GM23338 (cell line): Measurements from ENCODE around the gene CGNL1. TPM values are rescaled to one million over a fixed set of nuclear protein-coding genes. Genes with fewer than 3 reads are reported as not detected.

Source experiments
- ATAC-seq: fragments of 200-7000 bp; cut with Tn5 transposase; 3 replicates; pipeline ENCODE4 v1.9.1; 2020
- DNase-seq: peaks from one replicate; pipeline ENCODE4 v3.0.0-alpha.2; 2015; ENCODE audit warnings: low spot score
- H2AFZ ChIP-seq: fragments of 200-600 bp; sonication (generic); 2 replicates; pipeline ENCODE4 v1.8.0; 2016; ENCODE audit warnings: antibody characterized with exemption, mild to moderate bottlenecking, moderate library complexity
- H3F3A ChIP-seq: fragments of 200-600 bp; sonication (generic); replicated peaks from 2 replicates; pipeline ENCODE4 v1.8.0; 2017; ENCODE audit warnings: antibody characterized with exemption, mixed run types, low read depth
- H3K27ac ChIP-seq: fragments of 200-600 bp; sonication (generic); 2 replicates; pipeline ENCODE4 v1.6.1; 2016; ENCODE audit warnings: low read depth
- H3K27me3 ChIP-seq: fragments of 200-600 bp; sonication (generic); 2 replicates; pipeline ENCODE4 v1.8.0; 2016; ENCODE audit warnings: mild to moderate bottlenecking, mixed run types, moderate library complexity; ENCODE audit not compliant: insufficient read depth
- H3K36me3 ChIP-seq: fragments of 200-600 bp; sonication (generic); 2 replicates; pipeline ENCODE4 v1.8.0; 2016; ENCODE audit warnings: mild to moderate bottlenecking; ENCODE audit not compliant: insufficient read depth
- H3K4me1 ChIP-seq: fragments of 200-600 bp; sonication (generic); 2 replicates; pipeline ENCODE4 v1.8.0; 2016; ENCODE audit warnings: mild to moderate bottlenecking, moderate library complexity; ENCODE audit not compliant: insufficient read depth
- H3K4me2 ChIP-seq: fragments of 200-600 bp; sonication (generic); 2 replicates; pipeline ENCODE4 v1.7.1; 2017; ENCODE audit warnings: mixed run types
- H3K4me3 ChIP-seq: fragments of 200-600 bp; sonication (generic); 2 replicates; pipeline ENCODE4 v1.6.1; 2016; ENCODE audit warnings: mixed run types
- H3K79me2 ChIP-seq: fragments of 200-600 bp; sonication (generic); replicated peaks from 2 replicates; pipeline ENCODE4 v1.8.0; 2017; ENCODE audit warnings: mild to moderate bottlenecking; ENCODE audit not compliant: insufficient read depth
- H3K9me2 ChIP-seq: fragments of 200-600 bp; sonication (generic); 2 replicates; pipeline ENCODE4 v1.8.0; 2017; ENCODE audit not compliant: insufficient read depth
- H4K20me1 ChIP-seq: fragments of 200-600 bp; sonication (generic); replicated peaks from 2 replicates; pipeline ENCODE4 v1.8.0; 2017; ENCODE audit warnings: mild to moderate bottlenecking; ENCODE audit not compliant: insufficient read depth
- H3K27ac Mint-ChIP-seq: 2 replicates; pipeline ENCODE4 v1.8.0; 2020; ENCODE audit warnings: inconsistent platforms, mild to moderate bottlenecking, moderate library complexity, mixed read lengths
- H3K27me3 Mint-ChIP-seq: 3 replicates; pipeline ENCODE4 v1.8.0; 2022; ENCODE audit warnings: low read depth, mild to moderate bottlenecking, moderate library complexity, mixed read lengths, inconsistent platforms; ENCODE audit not compliant: insufficient read depth, poor library complexity
- H3K36me3 Mint-ChIP-seq: 3 replicates; pipeline ENCODE4 v1.8.0; 2021; ENCODE audit warnings: low read depth, mild to moderate bottlenecking, inconsistent platforms, moderate library complexity, mixed read lengths
- H3K4me1 Mint-ChIP-seq: 3 replicates; pipeline ENCODE4 v1.8.0; 2020; ENCODE audit warnings: mild to moderate bottlenecking, inconsistent platforms, mixed read lengths
- H3K4me3 Mint-ChIP-seq: 3 replicates; pipeline ENCODE4 v1.8.0; 2021; ENCODE audit warnings: moderate library complexity, mild to moderate bottlenecking, inconsistent platforms, mixed read lengths
- H3K9me3 Mint-ChIP-seq: 3 replicates; pipeline ENCODE4 v1.8.0; 2020; ENCODE audit warnings: moderate library complexity, mild to moderate bottlenecking, inconsistent platforms, mixed read lengths
- CREB1 ChIP-seq: fragments of 250-450 bp; sonication (Bioruptor Pico); IDR thresholded peaks from 2 replicates; pipeline ENCODE4 v1.5.0; 2020; ENCODE audit warnings: low read depth, mild to moderate bottlenecking, moderate library complexity
- EZH2 ChIP-seq: fragments of 200-600 bp; sonication (generic); IDR thresholded peaks from one replicate; pipeline ENCODE4 v1.8.0; 2017; ENCODE audit warnings: antibody characterized with exemption, mild to moderate bottlenecking, low read depth; ENCODE audit not compliant: unreplicated experiment
- EZH2phosphoT487 ChIP-seq: fragments of 200-600 bp; sonication (generic); IDR thresholded peaks from one replicate; pipeline ENCODE4 v1.8.1; 2018; ENCODE audit warnings: antibody characterized with exemption; ENCODE audit not compliant: unreplicated experiment
- NANOG ChIP-seq: IDR thresholded peaks from 2 replicates; pipeline ENCODE4 v1.6.1; 2016; ENCODE audit warnings: antibody characterized with exemption, borderline replicate concordance
- POLR2AphosphoS5 ChIP-seq: IDR thresholded peaks from 2 replicates; pipeline ENCODE4 v1.6.1; 2016; ENCODE audit warnings: antibody characterized with exemption, low read depth
- STAT1 ChIP-seq: IDR thresholded peaks from one replicate; pipeline ENCODE4 v1.6.1; 2016; ENCODE audit warnings: antibody characterized with exemption; ENCODE audit not compliant: unreplicated experiment
- ZNF114 ChIP-seq: fragments of 250-450 bp; sonication (Bioruptor Pico); IDR thresholded peaks from 2 replicates; pipeline ENCODE4 v1.5.0; 2020; ENCODE audit warnings: mild to moderate bottlenecking, moderate library complexity
- ZNF331 ChIP-seq: fragments of 250-450 bp; sonication (Bioruptor Pico); IDR thresholded peaks from 2 replicates; pipeline ENCODE4 v1.5.0; 2020; ENCODE audit warnings: low read depth, mild to moderate bottlenecking, moderate library complexity
- polyA plus RNA-seq: library from polyadenylated mRNA; unstranded; fragments of >200 nt; fragmentation: Nextera tagmentation; extraction: Ambion mirVana; gene quantifications from 2 replicates; pipeline ENCODE4 v1.2.1, GENCODE V29; 2016
- total RNA-seq: library from RNA; depleted of rRNA; stranded (reverse); fragments of >200 nt; shearing (Covaris generic); gene quantifications from 2 replicates; pipeline ENCODE4 v1.2.3, GENCODE V29; 2014
- TF ChIP-seq, protein P1 (sequence below): IDR thresholded peaks from one replicate; pipeline ENCODE4 v1.6.1; 2018; ENCODE audit warnings: antibody characterized with exemption; ENCODE audit not compliant: unreplicated experiment
- TF ChIP-seq, protein P2 (sequence below): IDR thresholded peaks from 2 replicates; pipeline ENCODE4 v1.6.1; 2016; ENCODE audit warnings: antibody characterized with exemption

CGNL1 gene
- total and polyA plus RNA-seq, 2 experiments from 2014 or later = 20.0 to 57.8 TPM

DNA sequence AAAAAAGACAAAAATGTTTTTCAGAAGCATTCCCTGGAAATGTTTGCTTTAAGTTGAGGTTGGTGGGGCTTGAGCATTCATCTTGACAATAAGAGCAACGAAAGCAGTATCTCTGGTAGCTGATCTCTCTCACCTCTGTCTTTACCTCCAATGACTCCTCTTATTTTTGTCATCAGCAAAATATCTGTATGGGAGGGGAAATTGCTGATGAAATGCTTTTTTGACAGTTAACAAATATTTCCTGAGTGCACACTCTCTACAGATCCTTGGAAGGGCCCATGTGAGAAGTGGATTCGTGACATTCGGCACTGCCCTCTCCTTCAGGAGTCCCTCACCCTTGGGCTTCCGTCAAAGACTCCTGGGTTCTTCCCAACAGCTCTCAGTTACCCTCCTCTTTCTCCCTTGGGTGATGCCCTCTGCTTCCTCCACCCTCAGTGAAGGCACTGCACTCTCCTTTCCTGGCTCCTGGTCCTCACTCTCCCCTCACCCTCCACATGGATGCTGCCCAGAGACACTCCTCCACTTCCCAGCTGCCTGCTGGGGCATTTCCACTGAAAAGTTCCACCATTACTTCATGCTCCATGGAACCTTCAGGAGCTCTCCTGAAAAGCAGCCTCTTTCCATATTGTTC is 2.9 kb upstream of the CGNL1 start (continued):
- TF ChIP-seq STAT1 (no peak), CREB1 (CRISPR knock-in tag) (no peak), ZNF114 (CRISPR knock-in tag) (no peak), ZNF331 (CRISPR knock-in tag) (no peak)
- TF ChIP-seq, protein P1, sequence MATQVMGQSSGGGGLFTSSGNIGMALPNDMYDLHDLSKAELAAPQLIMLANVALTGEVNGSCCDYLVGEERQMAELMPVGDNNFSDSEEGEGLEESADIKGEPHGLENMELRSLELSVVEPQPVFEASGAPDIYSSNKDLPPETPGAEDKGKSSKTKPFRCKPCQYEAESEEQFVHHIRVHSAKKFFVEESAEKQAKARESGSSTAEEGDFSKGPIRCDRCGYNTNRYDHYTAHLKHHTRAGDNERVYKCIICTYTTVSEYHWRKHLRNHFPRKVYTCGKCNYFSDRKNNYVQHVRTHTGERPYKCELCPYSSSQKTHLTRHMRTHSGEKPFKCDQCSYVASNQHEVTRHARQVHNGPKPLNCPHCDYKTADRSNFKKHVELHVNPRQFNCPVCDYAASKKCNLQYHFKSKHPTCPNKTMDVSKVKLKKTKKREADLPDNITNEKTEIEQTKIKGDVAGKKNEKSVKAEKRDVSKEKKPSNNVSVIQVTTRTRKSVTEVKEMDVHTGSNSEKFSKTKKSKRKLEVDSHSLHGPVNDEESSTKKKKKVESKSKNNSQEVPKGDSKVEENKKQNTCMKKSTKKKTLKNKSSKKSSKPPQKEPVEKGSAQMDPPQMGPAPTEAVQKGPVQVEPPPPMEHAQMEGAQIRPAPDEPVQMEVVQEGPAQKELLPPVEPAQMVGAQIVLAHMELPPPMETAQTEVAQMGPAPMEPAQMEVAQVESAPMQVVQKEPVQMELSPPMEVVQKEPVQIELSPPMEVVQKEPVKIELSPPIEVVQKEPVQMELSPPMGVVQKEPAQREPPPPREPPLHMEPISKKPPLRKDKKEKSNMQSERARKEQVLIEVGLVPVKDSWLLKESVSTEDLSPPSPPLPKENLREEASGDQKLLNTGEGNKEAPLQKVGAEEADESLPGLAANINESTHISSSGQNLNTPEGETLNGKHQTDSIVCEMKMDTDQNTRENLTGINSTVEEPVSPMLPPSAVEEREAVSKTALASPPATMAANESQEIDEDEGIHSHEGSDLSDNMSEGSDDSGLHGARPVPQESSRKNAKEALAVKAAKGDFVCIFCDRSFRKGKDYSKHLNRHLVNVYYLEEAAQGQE = no peak
- TF ChIP-seq, protein P2, sequence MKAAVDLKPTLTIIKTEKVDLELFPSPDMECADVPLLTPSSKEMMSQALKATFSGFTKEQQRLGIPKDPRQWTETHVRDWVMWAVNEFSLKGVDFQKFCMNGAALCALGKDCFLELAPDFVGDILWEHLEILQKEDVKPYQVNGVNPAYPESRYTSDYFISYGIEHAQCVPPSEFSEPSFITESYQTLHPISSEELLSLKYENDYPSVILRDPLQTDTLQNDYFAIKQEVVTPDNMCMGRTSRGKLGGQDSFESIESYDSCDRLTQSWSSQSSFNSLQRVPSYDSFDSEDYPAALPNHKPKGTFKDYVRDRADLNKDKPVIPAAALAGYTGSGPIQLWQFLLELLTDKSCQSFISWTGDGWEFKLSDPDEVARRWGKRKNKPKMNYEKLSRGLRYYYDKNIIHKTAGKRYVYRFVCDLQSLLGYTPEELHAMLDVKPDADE = no peak

DNA sequence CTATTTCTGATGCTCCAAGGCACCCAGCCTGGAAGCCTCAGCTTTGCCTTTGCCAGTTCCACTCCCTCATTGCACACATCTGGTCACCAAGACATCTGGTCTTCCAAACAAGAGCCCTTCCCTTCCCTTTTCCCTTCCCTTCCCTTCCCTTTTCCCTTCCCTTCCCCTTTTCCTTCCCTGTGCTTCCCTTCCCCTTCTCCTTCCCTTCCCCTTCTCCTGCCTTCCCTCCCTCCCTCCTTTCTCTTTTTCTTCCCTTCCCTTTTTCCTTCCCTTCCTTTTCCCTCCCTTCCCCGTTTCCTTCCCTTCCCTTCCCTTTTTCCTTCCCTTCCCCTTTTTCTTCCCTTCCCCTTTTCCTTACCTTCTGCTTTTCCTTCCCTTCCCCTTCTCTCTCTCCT is 2.4 kb upstream of the CGNL1 start:
- H3K9me2 ChIP-seq = no peaks in the 10 kb centered on the region
- H3K36me3 Mint-ChIP-seq = no peaks in the 10 kb centered on the region; the same call in 2 of the 3 replicates
- no peak overlapping the region for H3K4me3 Mint-ChIP-seq
- no peak overlapping the region for H2AFZ ChIP-seq
- ATAC-seq (no peak), DNase-seq (no peak)
- no peak overlapping the region for H3K4me2 ChIP-seq
- no peaks in the 10 kb centered on the region for H3K9me3 Mint-ChIP-seq
- no peaks in the 10 kb centered on the region for H4K20me1 ChIP-seq
- no peak overlapping the region for H3K27ac Mint-ChIP-seq
- H3K4me1 Mint-ChIP-seq = peaks cover 34% of the 10 kb centered on the region
- peaks cover 15% of the 10 kb centered on the region for H3K4me1 ChIP-seq
- H3K79me2 ChIP-seq = no peaks in the 10 kb centered on the region
- H3K27me3 ChIP-seq = peaks cover 25% of the 10 kb centered on the region
- H3K27me3 Mint-ChIP-seq = peaks cover 21% of the 10 kb centered on the region
- no peak overlapping the region for H3K4me3 ChIP-seq
- H3F3A ChIP-seq = 0 out of 2 replicates have a peak, but pooled peaks cover 10% of the 10 kb centered on the region
- no peaks in the 10 kb centered on the region for H3K36me3 ChIP-seq
- H3K27ac ChIP-seq = no peak overlapping the region
- TF ChIP-seq, protein P1 = no peak
- TF ChIP-seq EZH2phosphoT487 = no peak
- no peak for TF ChIP-seq POLR2AphosphoS5
- no peak for TF ChIP-seq STAT1
- no peak for TF ChIP-seq NANOG
- no peak for TF ChIP-seq EZH2
